H1 (cell line): ENCODE measurements around the gene RDM1.

Source experiments
- CREB1 ChIP-seq: IDR thresholded peaks from 2 replicates; pipeline ENCODE4 v1.6.1; 2012; ENCODE audit warnings: inconsistent platforms
- CTCF ChIP-seq, 3 experiments: IDR thresholded peaks; 1 replicate in 2 of 3; 2 replicates in 1 of 3; pipeline versions ENCODE4 v1.5.1 to v1.6.1; 2011; ENCODE audit warnings: low read length in 3 of 3, mild to moderate bottlenecking in 3 of 3, inconsistent platforms in 2 of 3, low read depth in 1 of 3, moderate library complexity in 1 of 3; ENCODE audit not compliant: insufficient read depth in 1 of 3; ENCODE audit errors: control extremely low read depth in 1 of 3
- MAX ChIP-seq: IDR thresholded peaks from 2 replicates; pipeline ENCODE4 v1.6.1; 2012; ENCODE audit warnings: inconsistent platforms
- SIX5 ChIP-seq: IDR thresholded peaks from 2 replicates; pipeline ENCODE4 v1.6.1; 2011; ENCODE audit warnings: mild to moderate bottlenecking, low read depth, low read length
- YY1 ChIP-seq: IDR thresholded peaks from 2 replicates; pipeline ENCODE4 v1.6.1; 2011; ENCODE audit warnings: low read depth, mild to moderate bottlenecking, low read length

- no peak for TF ChIP-seq CTCF (IDR thresholded peaks at IDR 0.05; ENCODE audit: control extremely low read depth in 1 of 3, insufficient read depth in 1 of 3, low read depth in 1 of 3, low read length in 3 of 3)
- TF ChIP-seq SIX5: no peak
- no peak for TF ChIP-seq CREB1
- TF ChIP-seq YY1: no peak
- no peak for TF ChIP-seq MAX
These were observed 13.6 kb upstream of the RDM1 start for GRCh38 chr17:35944151-35944550.
